Mucosa of rectum (tissue), 2 donors: Measurements from ENCODE around the gene LONP2.
A peak's percentile ranks its signal among the peaks of the same experiment; 100 is the strongest.
"Not testable (repeated sequence)": the region's sequence is repeated elsewhere in the genome, so short reads cannot be mapped to it uniquely, and the experiment has no call there.

ENCODE experiments used
- H3K27ac ChIP-seq, 2 donors: one replicate each; pipeline ENCODE4 v1.7.0; 2013; ENCODE audit warnings: inconsistent platforms in 2 of 2, low read depth in 2 of 2, low read length in 2 of 2
- H3K27me3 ChIP-seq, 2 donors: one replicate each; pipeline ENCODE4 v1.7.0; 2013; ENCODE audit warnings: low read length in 2 of 2; ENCODE audit not compliant: control insufficient read depth in 2 of 2, insufficient read depth in 2 of 2
- H3K36me3 ChIP-seq, 2 donors: one replicate each; pipeline ENCODE4 v1.7.0; 2013; ENCODE audit warnings: low read length in 2 of 2; ENCODE audit not compliant: control insufficient read depth in 2 of 2, insufficient read depth in 2 of 2
- H3K4me1 ChIP-seq, 2 donors: one replicate each; pipeline ENCODE4 v1.7.0; 2013; ENCODE audit warnings: low read length in 2 of 2, mild to moderate bottlenecking in 1 of 2; ENCODE audit not compliant: control insufficient read depth in 2 of 2, insufficient read depth in 2 of 2
- H3K4me3 ChIP-seq, 2 donors: one replicate each; pipeline ENCODE4 v1.7.0; 2013; ENCODE audit warnings: low read length in 2 of 2
- H3K9ac ChIP-seq, 2 donors: one replicate each; pipeline ENCODE4 v1.7.0; 2013; ENCODE audit warnings: low read length in 2 of 2, low read depth in 1 of 2, mild to moderate bottlenecking in 1 of 2
- H3K9me3 ChIP-seq, 2 donors: one replicate each; pipeline ENCODE4 v1.7.0; 2013; ENCODE audit warnings: low read length in 2 of 2; ENCODE audit not compliant: control insufficient read depth in 2 of 2
- donor health status: healthy.
- donor health status: Normal muscosa, but diverticular disease.

The LONP2 gene

GRCh38 chr16:48350736-48351135 lies 106.6 kb downstream of the LONP2 start:
- Histone ChIP-seq H3K36me3 (peaks cover 31 to 42% of the 10 kb centered on the region in 2 donors), H3K4me3 (no peak overlapping the region), H3K27me3 (no peaks in the 10 kb centered on the region), H3K9ac (no peak overlapping the region), H3K27ac (no peak overlapping the region), H3K4me1 (peaks cover 0 to 4% of the 10 kb centered on the region in 2 donors), H3K9me3 (no peaks in the 10 kb centered on the region)

DNA sequence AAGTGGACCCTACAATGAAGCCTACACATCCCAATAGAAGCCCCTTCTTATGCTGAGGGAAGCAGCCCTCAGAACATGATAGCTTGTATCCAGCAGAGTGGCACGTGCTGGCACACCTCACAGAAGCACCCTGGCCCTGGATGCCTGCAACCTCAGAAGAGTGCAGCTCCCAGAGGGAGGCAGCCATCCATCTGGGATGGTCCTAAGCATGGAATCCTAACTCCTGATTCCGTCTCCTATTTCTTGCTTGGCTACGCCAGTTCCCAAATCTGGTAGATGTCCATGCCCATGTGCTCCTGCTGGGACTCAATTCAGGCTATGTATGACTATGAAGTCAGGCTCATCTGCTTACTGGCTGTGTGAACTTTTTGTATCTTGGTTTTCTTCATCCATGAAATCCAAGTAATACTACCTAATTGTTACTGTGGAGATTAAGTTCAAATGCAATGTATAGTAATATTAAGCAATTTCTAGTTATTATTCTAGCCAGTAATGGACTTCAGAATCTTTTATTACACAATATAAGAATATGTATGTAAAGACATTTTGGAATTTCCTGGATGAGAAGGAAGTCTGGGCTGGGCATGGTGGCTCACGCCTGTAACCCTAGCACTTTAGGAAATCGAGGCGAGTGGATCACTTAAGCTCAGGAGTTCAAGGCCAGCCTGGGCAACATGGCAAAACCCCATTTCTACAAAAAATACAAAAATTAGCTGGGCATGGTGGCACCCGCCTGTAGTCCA lies 108.7 kb downstream of the LONP2 start:
- no peak overlapping the region for H3K4me3 ChIP-seq
- peaks cover 0 to 4% of the 10 kb centered on the region in 2 donors for H3K4me1 ChIP-seq
- peaks cover 24 to 40% of the 10 kb centered on the region in 2 donors for H3K36me3 ChIP-seq
- H3K27ac ChIP-seq, result no peak overlapping the region
- H3K9me3 ChIP-seq, result no peaks in the 10 kb centered on the region
- no peaks in the 10 kb centered on the region for H3K27me3 ChIP-seq
- no peak overlapping the region for H3K9ac ChIP-seq

- H3K27me3 ChIP-seq, result no peaks in the 10 kb centered on the region
- no peak overlapping the region for H3K4me3 ChIP-seq
- no peak overlapping the region for H3K27ac ChIP-seq
- H3K9me3 ChIP-seq, result no peaks in the 10 kb centered on the region
- peaks cover 21 to 41% of the 10 kb centered on the region in 2 donors for H3K36me3 ChIP-seq
- peaks cover 0 to 4% of the 10 kb centered on the region in 2 donors for H3K4me1 ChIP-seq
- no peak overlapping the region for H3K9ac ChIP-seq
Observed at GRCh38 chr16:48353565-48354163, 109.6 kb downstream of the LONP2 start.

DNA sequence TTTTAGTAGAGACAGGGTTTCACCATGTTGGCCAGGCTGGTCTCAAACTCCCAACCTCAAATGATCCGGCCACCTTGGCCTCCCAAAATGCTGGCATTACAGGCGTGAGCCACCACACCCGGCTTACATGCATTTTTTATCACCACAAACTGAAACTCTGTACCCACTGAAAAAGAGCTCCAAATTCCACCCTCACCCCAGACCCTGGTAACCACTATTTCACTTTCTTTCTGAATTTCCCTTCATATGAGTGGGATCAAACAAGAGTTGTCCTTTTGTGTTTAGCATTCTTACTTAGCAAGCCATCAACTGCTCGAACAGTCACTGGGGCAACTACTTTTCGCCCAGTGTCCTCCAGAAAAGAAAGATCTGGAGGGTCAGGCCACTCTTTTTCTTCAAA lies 110.3 kb downstream of the LONP2 start:
- not testable (repeated sequence) for H3K9me3 ChIP-seq, H3K27me3 ChIP-seq, H3K4me3 ChIP-seq, H3K9ac ChIP-seq, H3K27ac ChIP-seq, H3K4me1 ChIP-seq
- peaks cover 21 to 40% of the 10 kb centered on the region in 2 donors for H3K36me3 ChIP-seq

GRCh38 chr16:48354877-48355855 lies 111.1 kb downstream of the LONP2 start:
- peaks cover 21 to 40% of the 10 kb centered on the region in 2 donors for H3K36me3 ChIP-seq
- H3K27me3 ChIP-seq, result no peaks in the 10 kb centered on the region
- peaks cover 0 to 4% of the 10 kb centered on the region in 2 donors for H3K4me1 ChIP-seq
- no peaks in the 10 kb centered on the region for H3K9me3 ChIP-seq
- H3K27ac ChIP-seq, result no peak overlapping the region
- no peak overlapping the region for H3K4me3 ChIP-seq
- peak overlapping the region in 1 of 2 donors; percentile 17 for H3K9ac ChIP-seq

GRCh38 chr16:48356633-48357376 lies 112.7 kb downstream of the LONP2 start:
- Histone ChIP-seq H3K9me3 (no peaks in the 10 kb centered on the region), H3K4me1 (peaks cover 0 to 4% of the 10 kb centered on the region in 2 donors), H3K9ac (no peak overlapping the region), H3K27ac (no peak overlapping the region), H3K36me3 (peaks cover 16 to 34% of the 10 kb centered on the region in 2 donors), H3K27me3 (no peaks in the 10 kb centered on the region), H3K4me3 (no peak overlapping the region)

DNA sequence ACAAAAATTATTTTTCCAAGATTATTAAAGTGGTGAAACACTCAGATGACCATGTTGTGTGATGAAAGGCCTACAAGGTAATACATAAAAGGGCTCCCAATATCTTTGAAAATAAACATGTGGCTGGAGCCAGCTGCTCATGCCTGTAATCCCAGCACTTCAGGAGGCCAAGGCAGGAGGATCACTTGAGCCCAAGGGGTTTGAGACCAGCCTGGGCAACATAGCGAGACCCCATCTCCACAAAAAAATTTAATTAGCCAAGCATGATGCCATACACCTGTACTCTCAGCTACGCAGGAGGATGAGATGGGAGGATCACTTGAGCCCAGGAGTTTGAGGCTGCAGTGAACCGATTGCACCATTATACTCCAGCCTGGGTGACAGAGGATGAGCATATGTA lies 114.3 kb downstream of the LONP2 start:
- Histone ChIP-seq H3K27me3 (no peaks in the 10 kb centered on the region), H3K36me3 (peaks cover 10 to 30% of the 10 kb centered on the region in 2 donors), H3K27ac (no peak overlapping the region), H3K9me3 (no peaks in the 10 kb centered on the region), H3K4me3 (no peak overlapping the region), H3K9ac (no peak overlapping the region), H3K4me1 (peaks cover 0 to 4% of the 10 kb centered on the region in 2 donors)

GRCh38 chr16:48359983-48360382 lies 115.9 kb downstream of the LONP2 start:
- Histone ChIP-seq H3K9me3 (no peaks in the 10 kb centered on the region), H3K9ac (no peak overlapping the region), H3K4me1 (peaks cover 7% of the 10 kb centered on the region in 2 donors)

DNA sequence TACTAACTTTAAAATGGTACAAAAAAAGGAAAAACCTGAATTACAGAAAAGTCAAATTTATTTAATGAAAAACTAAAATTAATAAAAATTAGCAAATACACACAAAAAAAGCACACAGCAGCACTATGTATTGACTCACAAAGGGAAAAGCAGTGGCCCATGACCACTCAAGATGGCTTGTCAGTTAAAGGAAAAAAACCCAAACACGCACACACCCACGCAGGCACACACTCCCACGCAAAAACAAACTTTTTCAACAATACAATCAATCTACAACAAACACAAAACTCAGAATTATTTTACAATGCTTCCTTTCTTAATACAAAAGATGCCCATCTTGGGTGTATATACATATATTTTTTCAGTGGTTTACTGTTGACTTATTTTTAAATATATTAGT lies 116.9 kb downstream of the LONP2 start:
- H3K27me3 ChIP-seq, result no peaks in the 10 kb centered on the region
- peaks cover 14 to 15% of the 10 kb centered on the region in 2 donors for H3K4me1 ChIP-seq
- H3K9me3 ChIP-seq, result no peaks in the 10 kb centered on the region
- H3K9ac ChIP-seq, result no peak overlapping the region
- peaks cover 10 to 23% of the 10 kb centered on the region in 2 donors for H3K36me3 ChIP-seq
- H3K27ac ChIP-seq, result no peak overlapping the region
- H3K4me3 ChIP-seq, result no peak overlapping the region

More at GRCh38 chr16:48359983-48360382, 115.9 kb downstream of the LONP2 start:
- Histone ChIP-seq H3K27me3 (no peaks in the 10 kb centered on the region), H3K27ac (no peak overlapping the region), H3K4me3 (no peak overlapping the region), H3K36me3 (peaks cover 10 to 28% of the 10 kb centered on the region in 2 donors)
